ENCODE measurements around the gene ZNF384. TPM values are rescaled to one million over a fixed set of nuclear protein-coding genes. Genes with fewer than 3 reads are reported as not detected.
A peak's percentile ranks its signal among the peaks of the same experiment; 100 is the strongest.

ZNF384 gene
- total and polyA plus RNA-seq, 5 donors from 2014 or later, result 13.4 to 68.3 (median 19.8) TPM

DNA sequence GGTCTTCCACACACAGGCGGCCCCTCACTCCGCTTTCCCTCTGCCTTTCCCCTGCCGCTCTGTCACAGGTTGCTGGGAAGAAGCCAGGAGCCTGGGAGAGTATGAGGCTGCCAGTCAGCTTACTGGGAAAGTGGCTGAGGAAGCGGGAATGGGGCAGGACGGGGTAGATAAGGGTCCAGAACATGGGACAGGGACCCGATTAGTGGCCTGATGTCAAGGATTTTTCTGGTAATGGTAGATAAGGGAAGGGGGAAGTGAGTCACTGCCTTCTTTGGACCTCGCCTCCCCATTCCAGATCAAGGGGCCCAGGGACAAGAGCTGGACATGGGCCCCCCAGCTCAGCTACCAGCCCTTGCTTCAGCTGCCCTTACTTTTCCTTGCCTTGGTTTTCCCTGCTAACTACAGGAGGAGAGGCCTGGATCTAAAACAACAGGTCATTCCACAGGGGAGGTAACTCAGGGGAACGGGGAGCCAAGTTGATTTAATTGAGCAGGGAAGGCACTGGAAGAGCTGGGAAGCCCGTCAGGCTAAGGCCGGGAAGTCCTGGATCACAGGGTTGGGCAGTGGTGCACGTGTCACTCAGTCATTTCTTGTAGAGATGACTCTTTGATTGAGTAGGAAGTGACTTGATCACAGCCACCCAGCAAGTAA, 49.9 kb downstream of the ZNF384 start:
- no peak overlapping the region for H3K4me3 Mint-ChIP-seq
- no peak for DNase-seq
- Histone ChIP-seq H3K27ac (ENCODE audit: insufficient read depth, low read length, poor library complexity, severe bottlenecking) (no peak overlapping the region), H3K36me3 (ENCODE audit: control insufficient read depth, insufficient read depth, low read length) (no peaks in the 10 kb centered on the region), H3K4me3 (ENCODE audit: low read depth, low read length) (no peak overlapping the region), H3K27me3 (ENCODE audit: control insufficient read depth, insufficient read depth, low read length) (no peaks in the 10 kb centered on the region), H3K4me1 (ENCODE audit: control insufficient read depth, insufficient read depth, low read length, poor library complexity, severe bottlenecking) (peaks cover 20% of the 10 kb centered on the region), H3K9me3 (ENCODE audit: control insufficient read depth in 2 of 2, low read length in 2 of 2) (peaks cover 8 to 13% of the 10 kb centered on the region in 2 experiments)
- peaks cover 0 to 11% (median 2%) of the 10 kb centered on the region in 7 donors for H3K9me3 Mint-ChIP-seq
- H3K36me3 Mint-ChIP-seq, result peaks cover 23% of the 10 kb centered on the region
- peaks cover 4 to 27% (median 7%) of the 10 kb centered on the region in 4 donors for H3K4me1 Mint-ChIP-seq
- no peak for ATAC-seq (ENCODE audit: low read depth in 2 of 2)
- peaks cover 4% of the 10 kb centered on the region for H3K27me3 Mint-ChIP-seq
- no peak overlapping the region for H3K27ac Mint-ChIP-seq

- Mint-ChIP-seq H3K4me3 (no peak overlapping the region), H3K27ac (peak overlapping the region in 1 of 3 donors; percentile 15), H3K36me3 (peaks cover 16% of the 10 kb centered on the region), H3K9me3 (peaks cover 0 to 5% (median under 1%) of the 10 kb centered on the region in 7 donors), H3K4me1 (peaks cover 2 to 28% (median 9%) of the 10 kb centered on the region in 4 donors), H3K27me3 (peaks cover 4% of the 10 kb centered on the region)
- Histone ChIP-seq H3K27me3 (ENCODE audit: control insufficient read depth, insufficient read depth, low read length) (no peaks in the 10 kb centered on the region), H3K36me3 (ENCODE audit: control insufficient read depth, insufficient read depth, low read length) (no peaks in the 10 kb centered on the region), H3K27ac (ENCODE audit: insufficient read depth, low read length, poor library complexity, severe bottlenecking) (no peak overlapping the region), H3K4me3 (ENCODE audit: low read depth, low read length) (no peak overlapping the region), H3K9me3 (ENCODE audit: control insufficient read depth in 2 of 2, low read length in 2 of 2) (peaks cover 0 to 3% of the 10 kb centered on the region in 2 experiments), H3K4me1 (ENCODE audit: control insufficient read depth, insufficient read depth, low read length, poor library complexity, severe bottlenecking) (peaks cover 21% of the 10 kb centered on the region)
- ATAC-seq (ENCODE audit: low read depth in 2 of 2), result no peak
- DNase-seq, result no peak
Measured at GRCh38 chr12:6638305-6638704, 50.9 kb downstream of the ZNF384 start.

DNA sequence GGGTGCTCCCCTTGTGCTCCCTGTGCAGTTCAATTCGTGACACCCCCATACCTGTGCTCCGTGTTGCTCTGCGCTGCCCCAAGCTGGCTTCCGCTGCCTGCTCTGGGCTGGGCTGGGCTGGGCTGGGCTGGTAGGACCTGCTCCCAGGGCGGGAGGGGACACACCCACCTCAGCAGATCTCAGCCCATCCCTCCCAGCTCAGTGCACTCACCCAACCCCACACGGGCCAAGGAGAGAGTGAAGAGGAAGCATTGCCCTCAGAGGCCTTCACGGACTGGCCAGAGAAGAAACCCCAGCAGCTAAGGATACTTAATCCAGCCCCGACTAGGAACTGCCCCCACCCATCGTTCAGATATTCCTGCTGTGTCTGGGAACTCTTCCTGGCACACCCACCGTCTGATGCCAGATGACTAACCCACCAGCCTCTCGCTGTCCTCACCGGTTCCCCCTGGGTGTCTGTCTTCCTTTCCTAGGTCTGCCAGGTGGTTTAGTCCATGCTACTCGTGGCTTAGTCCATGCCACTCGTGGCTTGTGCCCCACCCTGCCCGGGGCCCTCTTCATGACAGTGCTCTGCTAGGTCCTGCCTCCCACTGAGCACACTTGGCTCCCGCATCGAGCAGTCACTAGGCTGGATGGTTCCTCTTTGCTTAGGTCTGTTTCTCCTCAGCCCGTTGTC, 53.2 kb downstream of the ZNF384 start, which contains the start of gene LPAR5:
Gene LPAR5, minus strand, starts transcription at position 104 of the 676 bp plus-strand sequence. CDS start 14,711 bp downstream, outside the sequence.
- DNase-seq (peak in 2 of 3 donors; percentile 37 to 77), ATAC-seq (ENCODE audit: low read depth in 2 of 2) (peak; percentile 47 to 60)
- no peaks in the 10 kb centered on the region for H3K27me3 ChIP-seq (ENCODE audit: control insufficient read depth, insufficient read depth, low read length)
- Mint-ChIP-seq H3K27me3 (peaks cover 4% of the 10 kb centered on the region), H3K4me1 (peaks cover 10 to 51% (median 23%) of the 10 kb centered on the region in 4 donors), H3K36me3 (peaks cover 16% of the 10 kb centered on the region), H3K9me3 (no peaks in the 10 kb centered on the region), H3K4me3 (peak within 1 kb of the TSS; percentile 82 to 95 (median 86)), H3K27ac (peak within 1 kb of the TSS; percentile 90 to 97 (median 95))
- H3K9me3 ChIP-seq (ENCODE audit: control insufficient read depth in 2 of 2, low read length in 2 of 2), result no peaks in the 10 kb centered on the region
- peak within 1 kb of the TSS; percentile 75 for H3K4me3 ChIP-seq (ENCODE audit: low read depth, low read length)
- H3K4me1 ChIP-seq (ENCODE audit: control insufficient read depth, insufficient read depth, low read length, poor library complexity, severe bottlenecking), result peaks cover 44% of the 10 kb centered on the region
- H3K36me3 ChIP-seq (ENCODE audit: control insufficient read depth, insufficient read depth, low read length), result no peaks in the 10 kb centered on the region
- H3K27ac ChIP-seq (ENCODE audit: insufficient read depth, low read length, poor library complexity, severe bottlenecking), result peak within 1 kb of the TSS; percentile 67

GRCh38 chr12:6635375-6635855, 53.8 kb downstream of the ZNF384 start:
- Mint-ChIP-seq H3K27me3 (peaks cover 4% of the 10 kb centered on the region), H3K9me3 (no peaks in the 10 kb centered on the region), H3K36me3 (peaks cover 12% of the 10 kb centered on the region), H3K4me3 (peak overlapping the region; percentile 82 to 95 (median 86)), H3K4me1 (peaks cover 10 to 57% (median 24%) of the 10 kb centered on the region in 4 donors), H3K27ac (peak overlapping the region; percentile 90 to 97 (median 95))
- no peaks in the 10 kb centered on the region for H3K27me3 ChIP-seq (ENCODE audit: control insufficient read depth, insufficient read depth, low read length)
- no peaks in the 10 kb centered on the region for H3K36me3 ChIP-seq (ENCODE audit: control insufficient read depth, insufficient read depth, low read length)
- peak overlapping the region; percentile 67 for H3K27ac ChIP-seq (ENCODE audit: insufficient read depth, low read length, poor library complexity, severe bottlenecking)
- peak overlapping the region; percentile 75 for H3K4me3 ChIP-seq (ENCODE audit: low read depth, low read length)
- ATAC-seq (ENCODE audit: low read depth in 2 of 2) (peak; percentile 38 to 47), DNase-seq (peak in 1 of 3 donors; percentile 67)
- H3K9me3 ChIP-seq (ENCODE audit: control insufficient read depth in 2 of 2, low read length in 2 of 2), result no peaks in the 10 kb centered on the region
- peaks cover 48% of the 10 kb centered on the region for H3K4me1 ChIP-seq (ENCODE audit: control insufficient read depth, insufficient read depth, low read length, poor library complexity, severe bottlenecking)

- H3K4me1 Mint-ChIP-seq, result peaks cover 15 to 72% (median 32%) of the 10 kb centered on the region in 4 donors
- H3K4me1 ChIP-seq (ENCODE audit: control insufficient read depth, insufficient read depth, low read length, poor library complexity, severe bottlenecking), result peaks cover 59% of the 10 kb centered on the region
- peaks cover 4% of the 10 kb centered on the region for H3K27me3 Mint-ChIP-seq
- H3K27ac Mint-ChIP-seq, result peak overlapping the region; percentile 95 to 99 (median 96)
- DNase-seq (peak in 2 of 3 donors; percentile 62 to 88), ATAC-seq (ENCODE audit: low read depth in 2 of 2) (peak; percentile 82 to 83)
- peak overlapping the region; percentile 44 for H3K4me3 ChIP-seq (ENCODE audit: low read depth, low read length)
- peaks cover 12% of the 10 kb centered on the region for H3K36me3 Mint-ChIP-seq
- H3K9me3 Mint-ChIP-seq, result no peaks in the 10 kb centered on the region
- no peaks in the 10 kb centered on the region for H3K27me3 ChIP-seq (ENCODE audit: control insufficient read depth, insufficient read depth, low read length)
- no peaks in the 10 kb centered on the region for H3K9me3 ChIP-seq (ENCODE audit: control insufficient read depth in 2 of 2, low read length in 2 of 2)
- H3K27ac ChIP-seq (ENCODE audit: insufficient read depth, low read length, poor library complexity, severe bottlenecking), result peak overlapping the region; percentile 76
- peak overlapping the region; percentile 85 to 88 (median 87) for H3K4me3 Mint-ChIP-seq
- no peaks in the 10 kb centered on the region for H3K36me3 ChIP-seq (ENCODE audit: control insufficient read depth, insufficient read depth, low read length)
Measured at GRCh38 chr12:6632026-6632983, 56.9 kb downstream of the ZNF384 start.

GRCh38 chr12:6631549-6631961, 57.6 kb downstream of the ZNF384 start:
- no peaks in the 10 kb centered on the region for H3K36me3 ChIP-seq (ENCODE audit: control insufficient read depth, insufficient read depth, low read length)
- H3K27me3 ChIP-seq (ENCODE audit: control insufficient read depth, insufficient read depth, low read length), result no peaks in the 10 kb centered on the region
- Mint-ChIP-seq H3K9me3 (no peaks in the 10 kb centered on the region), H3K4me1 (peaks cover 15 to 78% (median 37%) of the 10 kb centered on the region in 4 donors), H3K27me3 (peaks cover 4% of the 10 kb centered on the region), H3K36me3 (peaks cover 10% of the 10 kb centered on the region), H3K4me3 (peak overlapping the region; percentile 85 to 88 (median 87)), H3K27ac (peak overlapping the region; percentile 95 to 99 (median 96))
- no peaks in the 10 kb centered on the region for H3K9me3 ChIP-seq (ENCODE audit: control insufficient read depth in 2 of 2, low read length in 2 of 2)
- ATAC-seq (ENCODE audit: low read depth in 2 of 2) (no peak), DNase-seq (peak in 1 of 3 donors; percentile 55)
- peaks cover 65% of the 10 kb centered on the region for H3K4me1 ChIP-seq (ENCODE audit: control insufficient read depth, insufficient read depth, low read length, poor library complexity, severe bottlenecking)
- peak overlapping the region; percentile 42 for H3K4me3 ChIP-seq (ENCODE audit: low read depth, low read length)
- peak overlapping the region; percentile 76 for H3K27ac ChIP-seq (ENCODE audit: insufficient read depth, low read length, poor library complexity, severe bottlenecking)

DNA sequence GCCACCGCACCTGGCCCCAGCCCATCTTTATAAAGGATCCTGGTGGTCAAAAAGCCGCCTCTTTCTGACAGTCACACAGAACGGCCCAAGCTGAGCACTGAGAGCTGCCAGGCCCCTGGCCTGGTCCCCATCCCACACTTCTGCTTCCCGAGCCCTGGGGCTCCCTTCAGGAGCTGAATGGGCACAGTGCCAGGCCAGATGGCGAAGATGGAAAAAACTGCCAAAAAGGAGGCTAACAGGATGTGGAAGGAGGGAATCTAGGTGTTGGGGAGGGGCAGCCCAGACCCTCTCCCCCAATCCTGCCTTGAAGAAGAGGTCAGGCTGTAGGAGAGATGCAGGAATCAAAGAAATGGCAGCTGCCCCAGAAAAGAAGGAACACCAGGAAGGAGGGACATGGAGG, 58.4 kb downstream of the ZNF384 start:
- Mint-ChIP-seq H3K4me1 (peaks cover 11 to 71% (median 36%) of the 10 kb centered on the region in 4 donors), H3K36me3 (peaks cover 7% of the 10 kb centered on the region), H3K9me3 (no peaks in the 10 kb centered on the region), H3K4me3 (peak overlapping the region; percentile 69 to 88 (median 86)), H3K27ac (peak overlapping the region in 2 of 3 donors; percentile 95 to 96), H3K27me3 (no peaks in the 10 kb centered on the region)
- H3K27me3 ChIP-seq (ENCODE audit: control insufficient read depth, insufficient read depth, low read length), result no peaks in the 10 kb centered on the region
- peaks cover 60% of the 10 kb centered on the region for H3K4me1 ChIP-seq (ENCODE audit: control insufficient read depth, insufficient read depth, low read length, poor library complexity, severe bottlenecking)
- H3K4me3 ChIP-seq (ENCODE audit: low read depth, low read length), result no peak overlapping the region
- ATAC-seq (ENCODE audit: low read depth in 2 of 2) (no peak), DNase-seq (no peak)
- no peaks in the 10 kb centered on the region for H3K9me3 ChIP-seq (ENCODE audit: control insufficient read depth in 2 of 2, low read length in 2 of 2)
- peak overlapping the region; percentile 44 for H3K27ac ChIP-seq (ENCODE audit: insufficient read depth, low read length, poor library complexity, severe bottlenecking)
- no peaks in the 10 kb centered on the region for H3K36me3 ChIP-seq (ENCODE audit: control insufficient read depth, insufficient read depth, low read length)
